K562 (cell line): ENCODE data around the gene MAP3K7. TPM values are rescaled to one million over a fixed set of nuclear protein-coding genes. Genes with fewer than 3 reads are reported as not detected.
A peak's percentile ranks its signal among the peaks of the same experiment; 100 is the strongest.

Experiments used
- E2F6 ChIP-seq, 2 experiments: IDR thresholded peaks; 2 replicates each; pipeline ENCODE4 v1.6.1; 2011; ENCODE audit warnings: borderline replicate concordance in 1 of 2, control low read depth in 1 of 2, low read depth in 1 of 2, low read length in 1 of 2, mild to moderate bottlenecking in 1 of 2, mixed read lengths in 1 of 2, moderate library complexity in 1 of 2; ENCODE audit not compliant: insufficient read depth in 1 of 2, insufficient read length in 1 of 2, poor library complexity in 1 of 2, severe bottlenecking in 1 of 2; ENCODE audit errors: extremely low read depth in 1 of 2
- FOXJ3 ChIP-seq: sonication (generic); formaldehyde crosslinking; IDR thresholded peaks from 2 replicates; pipeline ENCODE4 v1.4.0; 2020; ENCODE audit warnings: mild to moderate bottlenecking, missing genetic modification reagents
- GABPB2 ChIP-seq: fragments of 250-450 bp; sonication (Bioruptor Pico); conservative IDR thresholded peaks from 2 replicates; pipeline ENCODE4 v1.5.1; 2021; ENCODE audit warnings: mild to moderate bottlenecking
- GATAD2A ChIP-seq: fragments of 450-650 bp; IDR thresholded peaks from 2 replicates; pipeline ENCODE4 v1.6.1; 2017
- HIVEP1 ChIP-seq: fragments of 250-450 bp; sonication (Bioruptor Pico); IDR thresholded peaks from 2 replicates; pipeline ENCODE4 v1.4.0; 2020; ENCODE audit warnings: mild to moderate bottlenecking
- HOXB6 ChIP-seq: fragments of 250-450 bp; sonication (Bioruptor Pico); IDR thresholded peaks from 2 replicates; pipeline ENCODE4 v1.5.1; 2022; ENCODE audit warnings: mild to moderate bottlenecking, borderline replicate concordance
- MEF2A ChIP-seq: IDR thresholded peaks from 2 replicates; pipeline ENCODE4 v1.6.1; 2011; ENCODE audit warnings: low read depth, mild to moderate bottlenecking, low read length, moderate library complexity; ENCODE audit not compliant: control insufficient read depth
- MEF2D ChIP-seq: conservative IDR thresholded peaks from 2 replicates; pipeline ENCODE4 v1.6.1; 2016; ENCODE audit warnings: low read depth, missing genetic modification characterization, missing compliant biosample characterization
- NCOA2 ChIP-seq, 2 experiments: fragments of 450-650 bp; IDR thresholded peaks; 2 replicates each; pipeline ENCODE4 v1.6.1; 2018; ENCODE audit warnings: mild to moderate bottlenecking in 2 of 2, moderate library complexity in 1 of 2; ENCODE audit not compliant: partially characterized antibody in 2 of 2
- NCOA6 ChIP-seq: fragments of 450-650 bp; IDR thresholded peaks from 2 replicates; pipeline ENCODE4 v1.6.1; 2017; ENCODE audit warnings: mild to moderate bottlenecking
- PHF8 ChIP-seq: fragments of 200-600 bp; sonication (generic); IDR thresholded peaks from 2 replicates; pipeline ENCODE4 v1.6.1; 2012; ENCODE audit warnings: mixed run types, mild to moderate bottlenecking, inconsistent platforms, low read length, moderate library complexity, borderline replicate concordance
- PURB ChIP-seq: sonication (generic); formaldehyde crosslinking; IDR thresholded peaks from 2 replicates; pipeline ENCODE4 v1.9.0; 2021; ENCODE audit warnings: low read depth, mild to moderate bottlenecking, missing genetic modification reagents
- SMAD3 ChIP-seq: fragments of 450-650 bp; formaldehyde crosslinking; conservative IDR thresholded peaks from 2 replicates; pipeline ENCODE4 v1.4.0; 2020; ENCODE audit warnings: mild to moderate bottlenecking
- SNIP1 ChIP-seq: fragments of 450-650 bp; IDR thresholded peaks from 2 replicates; pipeline ENCODE4 v1.7.1; 2017; ENCODE audit warnings: low read depth, mild to moderate bottlenecking
- SPI1 ChIP-seq: IDR thresholded peaks from 2 replicates; pipeline ENCODE4 v1.6.1; 2011; ENCODE audit warnings: low read depth, low read length, control low read depth, borderline replicate concordance
- TCF3 ChIP-seq: sonication (generic); formaldehyde crosslinking; IDR thresholded peaks from 2 replicates; pipeline ENCODE4 v1.4.0; 2020; ENCODE audit warnings: mild to moderate bottlenecking, missing genetic modification reagents
- TFAM ChIP-seq: fragments of 250-450 bp; sonication (Bioruptor Pico); conservative IDR thresholded peaks from 2 replicates; pipeline ENCODE4 v1.5.0; 2021; ENCODE audit warnings: mild to moderate bottlenecking, moderate library complexity
- TGIF2 ChIP-seq: sonication (generic); formaldehyde crosslinking; IDR thresholded peaks from 2 replicates; pipeline ENCODE4 v1.8.1; 2022; ENCODE audit warnings: mild to moderate bottlenecking, missing genetic modification reagents, moderate library complexity
- ZBTB17 ChIP-seq: fragments of 450-650 bp; formaldehyde crosslinking; IDR thresholded peaks from 2 replicates; pipeline ENCODE4 v1.4.0; 2020; ENCODE audit warnings: mild to moderate bottlenecking
- ZNF12 ChIP-seq: sonication (generic); formaldehyde crosslinking; IDR thresholded peaks from 2 replicates; pipeline ENCODE4 v1.4.0; 2020; ENCODE audit warnings: mild to moderate bottlenecking, missing genetic modification reagents
- ZNF124 ChIP-seq: sonication (generic); formaldehyde crosslinking; IDR thresholded peaks from 2 replicates; pipeline ENCODE4 v1.8.1; 2022; ENCODE audit warnings: missing genetic modification reagents
- ZNF165 ChIP-seq: fragments of 250-450 bp; sonication (Bioruptor Pico); IDR thresholded peaks from 2 replicates; pipeline ENCODE4 v1.4.0; 2020; ENCODE audit warnings: borderline replicate concordance
- ZNF347 ChIP-seq: fragments of 450-650 bp; formaldehyde crosslinking; IDR thresholded peaks from 2 replicates; pipeline ENCODE4 v1.4.0; 2020; ENCODE audit warnings: low read depth, mild to moderate bottlenecking, moderate library complexity
- ZNF780A ChIP-seq: fragments of 250-450 bp; sonication (Bioruptor Pico); IDR thresholded peaks from 2 replicates; pipeline ENCODE4 v1.5.0; 2021; ENCODE audit warnings: mild to moderate bottlenecking
- polyA plus RNA-seq, 8 experiments: library from polyadenylated mRNA; depleted of rRNA in 4 of 8; stranded (reverse) in 5 of 8; unstranded in 3 of 8; fragments of >200 nt; fragmentation: Nextera tagmentation in 2 of 8; fragmentation: Illumina TruSeq in 1 of 8; extraction: Ambion mirVana in 2 of 8; extraction: Trizol in 1 of 8; gene quantifications; 2 replicates each; pipeline versions ENCODE4 v1.2.1 to v1.2.3, GENCODE V29; 2011 to 2014; ENCODE audit warnings: inconsistent platforms in 1 of 8, missing spikeins in 1 of 8
- total RNA-seq, 7 experiments: library from RNA; depleted of rRNA in 6 of 7; stranded (reverse); fragments of >200 nt in 6 of 7; fragmentation: Illumina TruSeq in 2 of 7; extraction: Trizol in 2 of 7; gene quantifications; 2 replicates each; pipeline versions ENCODE4 v1.2.1 to v1.2.3, GENCODE V29; 2011 to 2021; ENCODE audit warnings: low replicate concordance in 1 of 7
- TF ChIP-seq, protein P1 (sequence below): fragments of 250-450 bp; sonication (Bioruptor Pico); IDR thresholded peaks from 2 replicates; pipeline ENCODE4 v1.5.0; 2021
- TF ChIP-seq, protein P2 (sequence below), 2 experiments: fragments of 200-800 bp in 1 of 2; sonication (Bioruptor generic) in 1 of 2; sonication (generic) in 1 of 2; formaldehyde crosslinking in 1 of 2; IDR thresholded peaks in 1 of 2; conservative IDR thresholded peaks in 1 of 2; 2 replicates each; pipeline versions ENCODE4 v1.5.0 to v1.6.1; 2016 to 2020; ENCODE audit warnings: missing compliant biosample characterization in 1 of 2, missing genetic modification characterization in 1 of 2, missing genetic modification reagents in 1 of 2

MAP3K7 gene
- total and polyA plus RNA-seq, 9 of the 15 experiments (the other 6 are each of a cell fraction or from before 2014, with no cell fraction given) = 13.4 to 60.9 (median 34.8) TPM

DNA sequence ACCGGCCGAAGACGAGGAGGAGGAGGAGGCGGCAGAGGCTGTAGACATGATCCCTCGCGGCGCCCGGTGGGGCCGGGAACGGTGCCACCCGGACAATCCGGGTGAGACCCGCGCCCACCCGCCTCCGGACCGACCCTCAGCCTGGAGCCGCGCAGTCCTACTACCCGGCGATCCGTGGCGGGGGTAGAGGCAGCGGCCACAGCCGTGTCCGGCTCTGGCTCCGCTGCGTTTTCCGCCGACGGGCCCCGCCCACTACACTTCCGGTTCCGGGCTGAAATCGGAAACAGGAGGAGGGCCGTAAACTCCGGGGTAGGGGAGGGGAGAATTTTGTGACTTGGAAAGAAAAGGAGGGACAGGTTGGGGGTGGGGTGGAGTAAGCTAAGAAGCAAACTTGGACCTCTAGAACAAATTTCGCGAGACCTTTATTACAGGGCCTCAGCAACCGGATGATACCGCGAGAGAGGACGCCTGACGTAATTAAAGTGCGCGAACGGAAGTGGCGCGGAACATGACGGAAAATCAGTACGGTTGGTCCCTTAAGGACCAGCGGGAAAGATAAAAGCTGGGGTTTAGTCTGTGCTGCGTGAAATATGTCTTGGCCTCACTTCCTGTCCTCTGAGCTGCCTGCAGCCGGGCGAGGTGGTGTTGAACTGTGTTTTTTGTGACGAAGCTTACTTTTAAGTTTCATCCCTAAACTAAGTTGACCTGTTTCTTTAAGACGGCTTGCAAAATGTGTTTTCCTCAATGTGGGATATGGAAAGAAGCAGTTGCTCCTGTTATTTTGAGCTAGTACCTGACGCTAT lies at the start of gene MAP3K7 (continued):
- TF ChIP-seq MEF2A = no peak
- TF ChIP-seq NCOA2 (IDR thresholded peaks at IDR 0.05; ENCODE audit: partially characterized antibody in 2 of 2) = no peak
- TF ChIP-seq, protein P1, sequence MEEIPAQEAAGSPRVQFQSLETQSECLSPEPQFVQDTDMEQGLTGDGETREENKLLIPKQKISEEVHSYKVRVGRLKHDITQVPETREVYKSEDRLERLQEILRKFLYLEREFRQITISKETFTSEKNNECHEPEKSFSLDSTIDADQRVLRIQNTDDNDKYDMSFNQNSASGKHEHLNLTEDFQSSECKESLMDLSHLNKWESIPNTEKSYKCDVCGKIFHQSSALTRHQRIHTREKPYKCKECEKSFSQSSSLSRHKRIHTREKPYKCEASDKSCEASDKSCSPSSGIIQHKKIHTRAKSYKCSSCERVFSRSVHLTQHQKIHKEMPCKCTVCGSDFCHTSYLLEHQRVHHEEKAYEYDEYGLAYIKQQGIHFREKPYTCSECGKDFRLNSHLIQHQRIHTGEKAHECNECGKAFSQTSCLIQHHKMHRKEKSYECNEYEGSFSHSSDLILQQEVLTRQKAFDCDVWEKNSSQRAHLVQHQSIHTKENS = no peak
- no peak for TF ChIP-seq SMAD3
- no peak for TF ChIP-seq GATAD2A
- TF ChIP-seq NCOA6 = no peak
- no peak for TF ChIP-seq HIVEP1 (CRISPR knock-in tag)
- TF ChIP-seq SNIP1 = no peak
- TF ChIP-seq PHF8 = peak; percentile 95
- TF ChIP-seq ZNF165 (CRISPR knock-in tag) = no peak
- no peak; the same call in 1 of the 2 replicates for TF ChIP-seq SPI1
- TF ChIP-seq, protein P2, sequence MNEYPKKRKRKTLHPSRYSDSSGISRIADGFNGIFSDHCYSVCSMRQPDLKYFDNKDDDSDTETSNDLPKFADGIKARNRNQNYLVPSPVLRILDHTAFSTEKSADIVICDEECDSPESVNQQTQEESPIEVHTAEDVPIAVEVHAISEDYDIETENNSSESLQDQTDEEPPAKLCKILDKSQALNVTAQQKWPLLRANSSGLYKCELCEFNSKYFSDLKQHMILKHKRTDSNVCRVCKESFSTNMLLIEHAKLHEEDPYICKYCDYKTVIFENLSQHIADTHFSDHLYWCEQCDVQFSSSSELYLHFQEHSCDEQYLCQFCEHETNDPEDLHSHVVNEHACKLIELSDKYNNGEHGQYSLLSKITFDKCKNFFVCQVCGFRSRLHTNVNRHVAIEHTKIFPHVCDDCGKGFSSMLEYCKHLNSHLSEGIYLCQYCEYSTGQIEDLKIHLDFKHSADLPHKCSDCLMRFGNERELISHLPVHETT (CRISPR knock-in tag; conservative IDR thresholded peaks at IDR 0.05 in 1 of 2, IDR thresholded peaks at IDR 0.05 in 1 of 2) = peak in 1 of 2 experiments; percentile 54; a peak in 1 of 4 replicates
- no peak for TF ChIP-seq TFAM (CRISPR knock-in tag)
- TF ChIP-seq FOXJ3 (CRISPR knock-in tag) = no peak
- TF ChIP-seq ZNF124 (CRISPR knock-in tag) = no peak
- TF ChIP-seq GABPB2 (CRISPR knock-in tag) = no peak
- TF ChIP-seq E2F6 (IDR thresholded peaks at IDR 0.05; ENCODE audit: borderline replicate concordance in 1 of 2, extremely low read depth in 1 of 2, insufficient read depth in 1 of 2, insufficient read length in 1 of 2, low read depth in 1 of 2, low read length in 1 of 2, poor library complexity in 1 of 2, severe bottlenecking in 1 of 2) = peak; percentile 41 to 56
- no peak for TF ChIP-seq ZNF780A (CRISPR knock-in tag)
- TF ChIP-seq MEF2D = no peak
- no peak for TF ChIP-seq TGIF2 (CRISPR knock-in tag)
- TF ChIP-seq TCF3 (CRISPR knock-in tag) = no peak
- no peak for TF ChIP-seq ZNF347 (CRISPR knock-in tag)
- no peak for TF ChIP-seq ZBTB17 (CRISPR knock-in tag)
- TF ChIP-seq HOXB6 (CRISPR knock-in tag) = no peak
- no peak for TF ChIP-seq PURB
- no peak for TF ChIP-seq ZNF12 (CRISPR knock-in tag)
